Astrocyte (in vitro differentiated cells and primary cell): ENCODE measurements around the gene CEACAM21. TPM values are rescaled to one million over a fixed set of nuclear protein-coding genes. Genes with fewer than 3 reads are reported as not detected.

Experiments
- DNase-seq: peaks from one replicate; pipeline ENCODE4 v3.0.0-alpha.2; 2010; ENCODE audit warnings: low read depth
- FAIRE-seq: peaks from 2 replicates; lab custom pipeline; 2011; peaks lifted over from hg19 to GRCh38; lab: Jason Lieb, UNC
- H2AFZ ChIP-seq: 2 replicates; pipeline ENCODE4 v1.6.0; 2012; ENCODE audit warnings: low read depth, low read length, inconsistent platforms
- H3K27ac ChIP-seq: 2 replicates; pipeline ENCODE4 v1.5.1; 2011; ENCODE audit warnings: low read depth, low read length, inconsistent platforms
- H3K27me3 ChIP-seq: 2 replicates; pipeline ENCODE4 v1.6.0; 2011; ENCODE audit warnings: low read length, inconsistent platforms; ENCODE audit not compliant: insufficient read depth
- H3K36me3 ChIP-seq: 2 replicates; pipeline ENCODE4 v1.5.1; 2011; ENCODE audit warnings: low read length, inconsistent platforms; ENCODE audit not compliant: insufficient read depth
- H3K4me1 ChIP-seq: 2 replicates; pipeline ENCODE4 v1.5.1; 2011; ENCODE audit warnings: low read length, inconsistent platforms; ENCODE audit not compliant: insufficient read depth
- H3K4me2 ChIP-seq: 2 replicates; pipeline ENCODE4 v1.6.0; 2012; ENCODE audit warnings: low read length, inconsistent platforms
- H3K4me3 ChIP-seq: 2 replicates; pipeline ENCODE4 v1.5.1; 2011; ENCODE audit warnings: low read depth, mild to moderate bottlenecking, low read length, inconsistent platforms; ENCODE audit not compliant: insufficient read depth
- H3K79me2 ChIP-seq: 2 replicates; pipeline ENCODE4 v1.6.0; 2012; ENCODE audit warnings: mild to moderate bottlenecking, low read length, inconsistent platforms; ENCODE audit not compliant: insufficient read depth
- H3K9ac ChIP-seq: 2 replicates; pipeline ENCODE4 v1.6.0; 2012; ENCODE audit warnings: mild to moderate bottlenecking, low read length, inconsistent platforms
- H3K9me3 ChIP-seq: 2 replicates; pipeline ENCODE4 v1.5.1; 2012; ENCODE audit warnings: low read depth, mild to moderate bottlenecking, low read length, inconsistent platforms; ENCODE audit not compliant: insufficient read depth
- H4K20me1 ChIP-seq: 2 replicates; pipeline ENCODE4 v1.6.0; 2012; ENCODE audit warnings: low read length, inconsistent platforms; ENCODE audit not compliant: insufficient read depth
- H3K27ac Mint-ChIP-seq: one replicate; pipeline ENCODE4 v1.8.0; 2021; ENCODE audit warnings: mild to moderate bottlenecking, mixed read lengths; ENCODE audit not compliant: unreplicated experiment
- H3K27me3 Mint-ChIP-seq: one replicate; pipeline ENCODE4 v1.8.0; 2021; ENCODE audit warnings: low read depth, mixed read lengths; ENCODE audit not compliant: unreplicated experiment
- H3K36me3 Mint-ChIP-seq: one replicate; pipeline ENCODE4 v1.8.0; 2021; ENCODE audit warnings: low read depth, mixed read lengths; ENCODE audit not compliant: unreplicated experiment
- H3K4me1 Mint-ChIP-seq: one replicate; pipeline ENCODE4 v1.8.0; 2021; ENCODE audit warnings: low read depth, mixed read lengths; ENCODE audit not compliant: unreplicated experiment
- H3K4me3 Mint-ChIP-seq: one replicate; pipeline ENCODE4 v1.8.0; 2021; ENCODE audit warnings: mild to moderate bottlenecking, moderate library complexity, mixed read lengths; ENCODE audit not compliant: unreplicated experiment
- H3K9me3 Mint-ChIP-seq: one replicate; pipeline ENCODE4 v1.8.0; 2021; ENCODE audit warnings: mild to moderate bottlenecking, mixed read lengths; ENCODE audit not compliant: unreplicated experiment
- EZH2 ChIP-seq: IDR thresholded peaks from 2 replicates; pipeline ENCODE4 v1.6.1; 2012; ENCODE audit warnings: mild to moderate bottlenecking, low read length, inconsistent platforms; ENCODE audit not compliant: insufficient read depth
- total RNA-seq: library from RNA; stranded (reverse); gene quantifications from 2 replicates; pipeline ENCODE4 v1.2.1, GENCODE V29; 2021
- TF ChIP-seq, protein P1 (sequence below): IDR thresholded peaks from 2 replicates; pipeline ENCODE4 v1.5.1; 2011; ENCODE audit warnings: low read depth, mild to moderate bottlenecking, inconsistent platforms, low read length, moderate library complexity; ENCODE audit not compliant: insufficient read depth

CEACAM21 gene
- total RNA-seq, 1 donor from 2014 or later = 2.4 TPM

DNA sequence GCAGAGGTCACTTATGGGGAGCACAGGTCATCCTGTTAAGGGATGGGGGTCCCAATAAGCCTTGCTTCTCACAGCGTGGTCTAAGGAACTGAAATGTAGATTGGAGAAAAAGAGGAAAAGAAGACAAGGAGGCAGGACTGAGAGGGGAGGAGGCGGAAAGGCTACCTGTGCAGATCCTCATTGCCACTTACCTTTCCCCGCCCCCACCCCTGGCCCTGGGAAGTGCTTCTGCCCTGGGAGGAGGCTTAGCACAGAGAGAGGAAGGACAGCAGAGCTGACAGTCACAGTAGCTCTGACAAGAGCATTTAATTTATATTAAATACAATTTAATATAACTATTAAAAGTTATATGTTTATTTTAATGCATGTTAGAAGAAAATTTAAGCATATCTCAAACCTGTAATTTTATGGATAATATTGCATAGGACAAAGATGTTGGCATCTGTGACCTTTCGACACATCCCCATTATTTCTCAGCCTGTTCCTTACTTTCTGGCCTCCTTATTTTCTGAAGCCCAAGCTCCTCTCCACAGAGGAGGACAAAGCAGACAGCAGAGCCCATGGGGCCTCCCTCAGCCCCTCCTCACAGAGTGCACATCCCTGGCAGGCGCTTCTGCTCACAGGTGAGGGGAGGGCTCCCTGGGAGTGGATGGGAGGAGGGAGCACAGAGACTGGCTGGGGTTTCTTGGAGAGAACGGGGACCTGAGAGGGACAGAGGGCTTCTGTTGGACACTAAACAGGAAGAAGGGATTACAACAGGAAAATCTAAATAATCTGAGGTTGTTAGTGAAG lies 23.4 kb downstream of the CEACAM21 start:
- peaks cover 61% of the 10 kb centered on the region for H3K27me3 Mint-ChIP-seq
- no peaks in the 10 kb centered on the region for H3K9me3 Mint-ChIP-seq
- H3K4me3 Mint-ChIP-seq = no peak overlapping the region
- Histone ChIP-seq H3K4me2 (no peak overlapping the region), H3K36me3 (no peaks in the 10 kb centered on the region), H3K4me1 (no peaks in the 10 kb centered on the region), H3K9me3 (no peaks in the 10 kb centered on the region), H3K79me2 (no peaks in the 10 kb centered on the region), H3K4me3 (no peak overlapping the region), H2AFZ (no peak overlapping the region), H4K20me1 (no peaks in the 10 kb centered on the region), H3K9ac (no peak overlapping the region), H3K27ac (no peak overlapping the region), H3K27me3 (no peaks in the 10 kb centered on the region)
- DNase-seq (no peak), FAIRE-seq (no peak)
- no peaks in the 10 kb centered on the region for H3K4me1 Mint-ChIP-seq
- no peak for TF ChIP-seq EZH2
- TF ChIP-seq, protein P1, sequence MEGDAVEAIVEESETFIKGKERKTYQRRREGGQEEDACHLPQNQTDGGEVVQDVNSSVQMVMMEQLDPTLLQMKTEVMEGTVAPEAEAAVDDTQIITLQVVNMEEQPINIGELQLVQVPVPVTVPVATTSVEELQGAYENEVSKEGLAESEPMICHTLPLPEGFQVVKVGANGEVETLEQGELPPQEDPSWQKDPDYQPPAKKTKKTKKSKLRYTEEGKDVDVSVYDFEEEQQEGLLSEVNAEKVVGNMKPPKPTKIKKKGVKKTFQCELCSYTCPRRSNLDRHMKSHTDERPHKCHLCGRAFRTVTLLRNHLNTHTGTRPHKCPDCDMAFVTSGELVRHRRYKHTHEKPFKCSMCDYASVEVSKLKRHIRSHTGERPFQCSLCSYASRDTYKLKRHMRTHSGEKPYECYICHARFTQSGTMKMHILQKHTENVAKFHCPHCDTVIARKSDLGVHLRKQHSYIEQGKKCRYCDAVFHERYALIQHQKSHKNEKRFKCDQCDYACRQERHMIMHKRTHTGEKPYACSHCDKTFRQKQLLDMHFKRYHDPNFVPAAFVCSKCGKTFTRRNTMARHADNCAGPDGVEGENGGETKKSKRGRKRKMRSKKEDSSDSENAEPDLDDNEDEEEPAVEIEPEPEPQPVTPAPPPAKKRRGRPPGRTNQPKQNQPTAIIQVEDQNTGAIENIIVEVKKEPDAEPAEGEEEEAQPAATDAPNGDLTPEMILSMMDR = no peak
- no peaks in the 10 kb centered on the region for H3K36me3 Mint-ChIP-seq
- H3K27ac Mint-ChIP-seq = no peak overlapping the region

DNA sequence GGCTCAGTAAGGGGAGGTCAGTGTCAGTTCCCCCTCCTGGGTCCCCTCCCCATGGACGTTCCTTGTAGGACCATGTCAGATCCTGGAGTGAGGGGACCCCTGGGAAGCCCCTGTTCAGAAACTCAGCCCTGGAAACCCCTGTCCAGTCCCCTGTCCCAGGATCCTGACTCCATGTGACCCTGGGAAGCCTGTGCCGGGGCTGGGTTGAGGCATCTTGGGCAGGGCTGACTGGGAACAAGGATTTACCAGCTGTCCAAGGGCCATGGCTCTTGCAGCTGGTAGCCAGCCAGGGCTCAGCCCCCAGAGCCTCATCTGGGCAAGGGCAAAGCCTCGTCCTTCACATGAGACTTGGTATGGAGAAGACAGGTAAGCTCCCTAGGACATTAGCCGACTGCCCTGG lies 25.8 kb downstream of the CEACAM21 start:
- H3K4me3 Mint-ChIP-seq = no peak overlapping the region
- no peak overlapping the region for H3K9ac ChIP-seq
- H3K27ac Mint-ChIP-seq = no peak overlapping the region
- H3K27me3 Mint-ChIP-seq = peaks cover 65% of the 10 kb centered on the region
- no peak for TF ChIP-seq EZH2
- TF ChIP-seq, protein P1 = no peak
- no peaks in the 10 kb centered on the region for H4K20me1 ChIP-seq
- no peaks in the 10 kb centered on the region for H3K9me3 ChIP-seq
- no peaks in the 10 kb centered on the region for H3K27me3 ChIP-seq
- FAIRE-seq = no peak
- no peak overlapping the region for H3K4me2 ChIP-seq
- no peaks in the 10 kb centered on the region for H3K36me3 ChIP-seq
- H3K4me1 Mint-ChIP-seq = no peaks in the 10 kb centered on the region
- no peak overlapping the region for H2AFZ ChIP-seq
- H3K4me1 ChIP-seq = no peaks in the 10 kb centered on the region
- no peak for DNase-seq
- no peak overlapping the region for H3K4me3 ChIP-seq
- no peaks in the 10 kb centered on the region for H3K36me3 Mint-ChIP-seq
- no peaks in the 10 kb centered on the region for H3K79me2 ChIP-seq
- no peaks in the 10 kb centered on the region for H3K9me3 Mint-ChIP-seq
- H3K27ac ChIP-seq = no peak overlapping the region

DNA sequence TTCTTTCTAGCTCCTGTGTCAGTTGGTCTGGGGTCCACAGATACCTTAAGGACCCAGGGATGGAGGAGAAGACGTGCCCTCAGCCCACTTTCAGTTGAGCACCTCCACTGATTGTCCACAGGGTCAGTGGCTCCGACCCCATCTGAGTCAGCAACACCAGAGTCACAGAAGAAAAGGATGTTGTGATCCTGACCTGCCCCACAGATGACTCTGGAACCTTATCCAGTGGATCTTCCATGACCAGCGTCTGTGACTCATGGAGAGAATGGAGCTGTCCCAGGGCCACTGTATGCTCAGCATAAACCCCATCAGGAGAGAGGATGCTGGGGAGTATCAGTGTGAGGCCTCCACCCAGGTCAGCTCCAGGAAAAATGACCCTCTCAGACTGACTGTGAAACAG lies 28.9 kb downstream of the CEACAM21 start:
- Mint-ChIP-seq H3K27me3 (peaks cover 77% of the 10 kb centered on the region), H3K4me1 (no peaks in the 10 kb centered on the region), H3K36me3 (no peaks in the 10 kb centered on the region), H3K4me3 (no peak overlapping the region), H3K27ac (no peak overlapping the region), H3K9me3 (no peaks in the 10 kb centered on the region)
- no peak overlapping the region for H2AFZ ChIP-seq
- TF ChIP-seq, protein P1 = no peak
- TF ChIP-seq EZH2 = no peak
- no peak overlapping the region for H3K9ac ChIP-seq
- H3K27me3 ChIP-seq = no peaks in the 10 kb centered on the region
- no peak overlapping the region for H3K27ac ChIP-seq
- H4K20me1 ChIP-seq = no peaks in the 10 kb centered on the region
- DNase-seq = no peak
- H3K36me3 ChIP-seq = no peaks in the 10 kb centered on the region
- no peak overlapping the region for H3K4me3 ChIP-seq
- no peaks in the 10 kb centered on the region for H3K79me2 ChIP-seq
- no peak overlapping the region for H3K4me2 ChIP-seq
- H3K9me3 ChIP-seq = no peaks in the 10 kb centered on the region
- FAIRE-seq = no peak
- H3K4me1 ChIP-seq = no peaks in the 10 kb centered on the region
